HCT116 (cell line): Measurements from ENCODE around the gene ZEB1. TPM values are rescaled to one million over a fixed set of nuclear protein-coding genes. Genes with fewer than 3 reads are reported as not detected.

ENCODE experiments used
- ATAC-seq: fragments of 200-7000 bp; cut with Tn5 transposase; 2 replicates; pipeline ENCODE4 v1.9.1; 2020; ENCODE audit warnings: mild to moderate bottlenecking, moderate library complexity
- BruUV-seq: library from RNA; stranded (reverse); fragments of 400-500 nt; replicated peaks from 2 replicates; lab custom pipeline; 2021; lab: Mats Ljungman, UMichigan
- CTCF ChIA-PET: fragments of 300-600 bp; sonication (Branson Sonifier 250); formaldehyde crosslinking; loops from one replicate; lab custom pipeline; 2021; ENCODE audit warnings: antibody characterized with exemption; lab: Charles Lee
- POLR2A ChIA-PET: fragments of 300-600, 350-600 bp; sonication (Branson Sonifier 250); formaldehyde crosslinking; loops from one replicate; lab custom pipeline; 2021; ENCODE audit warnings: antibody characterized with exemption; lab: Charles Lee
- RAD21 ChIA-PET, 2 experiments: fragments of 300-600 bp; sonication (Branson Sonifier 250); formaldehyde crosslinking; loops; one replicate each; lab custom pipeline; 2023; ENCODE audit warnings: low total read pairs in 2 of 2; ENCODE audit not compliant: uncharacterized antibody in 2 of 2, unreplicated experiment in 2 of 2, low non-redundant PET in 1 of 2; lab: Charles Lee
- DNase-seq: peaks from one replicate; pipeline ENCODE4 v3.0.0-alpha.2; 2010; ENCODE audit warnings: low read depth, low spot score
- H2AFZ ChIP-seq: fragments of 200-600 bp; shearing (Covaris generic), sonication (generic); 2 replicates; pipeline ENCODE4 v1.6.1; 2017; ENCODE audit warnings: low read depth, mixed run types, mixed read lengths, antibody characterized with exemption, low read length; ENCODE audit not compliant: poor library complexity, severe bottlenecking
- H3K27ac ChIP-seq: 2 replicates; pipeline ENCODE4 v1.5.1; 2012; ENCODE audit warnings: low read depth, low read length
- H3K27me3 ChIP-seq: fragments of 200-600 bp; sonication (generic); 2 replicates; pipeline ENCODE4 v1.6.1; 2016; ENCODE audit warnings: mixed run types, low read length, mixed read lengths; ENCODE audit not compliant: insufficient read depth
- H3K36me3 ChIP-seq, 2 experiments: fragments of 200-500 bp in 1 of 2; fragments of 200-600 bp in 1 of 2; sonication (Bioruptor generic) in 1 of 2; sonication (generic) in 1 of 2; 2 replicates each; pipeline versions ENCODE4 v1.5.1 to v1.6.1; 2014 to 2016; ENCODE audit warnings: low read length in 2 of 2, inconsistent platforms in 1 of 2, mixed read lengths in 1 of 2, mixed run types in 1 of 2; ENCODE audit not compliant: insufficient read depth in 2 of 2, control insufficient read depth in 1 of 2
- H3K4me1 ChIP-seq, 2 experiments: fragments of 200-600 bp in 1 of 2; sonication (generic) in 1 of 2; 2 replicates each; pipeline versions ENCODE4 v1.5.1 to v1.6.1; 2012 to 2017; ENCODE audit warnings: low read length in 2 of 2, inconsistent platforms in 1 of 2, mild to moderate bottlenecking in 1 of 2, mixed read lengths in 1 of 2, mixed run types in 1 of 2, moderate library complexity in 1 of 2; ENCODE audit not compliant: insufficient read depth in 2 of 2, control insufficient read depth in 1 of 2
- H3K4me2 ChIP-seq: fragments of 200-600 bp; sonication (generic); 2 replicates; pipeline ENCODE4 v1.6.1; 2017; ENCODE audit warnings: mixed run types, low read length, mixed read lengths
- H3K4me3 ChIP-seq, 2 experiments: fragments of 200-600 bp in 1 of 2; sonication (generic) in 1 of 2; replicated peaks in 1 of 2; 2 replicates each; pipeline ENCODE4 v1.5.1; 2011 to 2016; ENCODE audit warnings: low read length in 2 of 2, control low read depth in 1 of 2, low read depth in 1 of 2, mild to moderate bottlenecking in 1 of 2, mixed read lengths in 1 of 2, mixed run types in 1 of 2
- H3K79me2 ChIP-seq: fragments of 200-600 bp; sonication (generic); 2 replicates; pipeline ENCODE4 v1.6.1; 2017; ENCODE audit warnings: mild to moderate bottlenecking, mixed run types, low read length, moderate library complexity, mixed read lengths; ENCODE audit not compliant: insufficient read depth
- H3K9ac ChIP-seq: fragments of 200-600 bp; sonication (generic); 2 replicates; pipeline ENCODE4 v1.6.1; 2016; ENCODE audit warnings: low read length, mixed read lengths
- H3K9me2 ChIP-seq: fragments of 200-600 bp; sonication (generic), shearing (Covaris generic); 2 replicates; pipeline ENCODE4 v1.6.1; 2017; ENCODE audit warnings: mixed run types, mild to moderate bottlenecking, moderate library complexity; ENCODE audit not compliant: insufficient read depth
- H3K9me3 ChIP-seq, 2 experiments: fragments of 200-500 bp in 1 of 2; fragments of 200-600 bp in 1 of 2; sonication (Bioruptor generic) in 1 of 2; sonication (generic) in 1 of 2; 2 replicates each; pipeline ENCODE4 v1.6.1; 2014 to 2017; ENCODE audit warnings: low read length in 2 of 2, mixed read lengths in 2 of 2, inconsistent platforms in 1 of 2, low read depth in 1 of 2, mild to moderate bottlenecking in 1 of 2, mixed run types in 1 of 2, moderate library complexity in 1 of 2; ENCODE audit not compliant: control insufficient read depth in 1 of 2, insufficient read depth in 1 of 2
- H4K20me1 ChIP-seq: fragments of 200-600 bp; sonication (generic), shearing (Covaris generic); 2 replicates; pipeline ENCODE4 v1.6.1; 2017; ENCODE audit warnings: mixed run types, mild to moderate bottlenecking, moderate library complexity; ENCODE audit not compliant: insufficient read depth
- CBX3 ChIP-seq: IDR thresholded peaks from 2 replicates; pipeline ENCODE4 v1.6.1; 2012; ENCODE audit warnings: low read depth
- CEBPB ChIP-seq: IDR thresholded peaks from 2 replicates; pipeline ENCODE4 v1.6.1; 2012; ENCODE audit warnings: low read depth
- EGR1 ChIP-seq: IDR thresholded peaks from 2 replicates; pipeline ENCODE4 v1.6.1; 2012; ENCODE audit warnings: low read depth
- EZH2 ChIP-seq: fragments of 200-600 bp; sonication (generic); IDR thresholded peaks from 2 replicates; pipeline ENCODE4 v1.6.1; 2017; ENCODE audit warnings: antibody characterized with exemption, mixed run types
- FOSL1 ChIP-seq: IDR thresholded peaks from 2 replicates; pipeline ENCODE4 v1.6.1; 2012; ENCODE audit warnings: low read depth
- POLR2A ChIP-seq: IDR thresholded peaks from 2 replicates; pipeline ENCODE4 v1.7.0; 2011; ENCODE audit warnings: borderline replicate concordance; ENCODE audit not compliant: insufficient read depth, insufficient read length; ENCODE audit errors: extremely low read depth
- POLR2AphosphoS5 ChIP-seq: IDR thresholded peaks from 2 replicates; pipeline ENCODE4 v1.6.1; 2011; ENCODE audit warnings: mild to moderate bottlenecking, low read depth, low read length, moderate library complexity
- RAD21 ChIP-seq: IDR thresholded peaks from 2 replicates; pipeline ENCODE4 v1.6.1; 2012; ENCODE audit warnings: low read depth, mild to moderate bottlenecking
- SIN3A ChIP-seq: IDR thresholded peaks from 2 replicates; pipeline ENCODE4 v1.6.1; 2012; ENCODE audit warnings: low read depth
- SP1 ChIP-seq: IDR thresholded peaks from 2 replicates; pipeline ENCODE4 v1.6.1; 2012; ENCODE audit warnings: low read depth
- SRF ChIP-seq: IDR thresholded peaks from 2 replicates; pipeline ENCODE4 v1.6.1; 2012; ENCODE audit warnings: low read depth
- TCF7L2 ChIP-seq: IDR thresholded peaks from 2 replicates; pipeline ENCODE4 v1.7.0; 2011; ENCODE audit warnings: borderline replicate concordance, inconsistent platforms; ENCODE audit not compliant: insufficient read depth, insufficient read length; ENCODE audit errors: extremely low read depth
- YY1 ChIP-seq: IDR thresholded peaks from 2 replicates; pipeline ENCODE4 v1.6.1; 2011; ENCODE audit warnings: low read length, low read depth, moderate library complexity, mild to moderate bottlenecking; ENCODE audit not compliant: insufficient replicate concordance; ENCODE audit errors: extremely low read depth
- ZFX ChIP-seq: fragments of 450-650 bp; IDR thresholded peaks from 2 replicates; pipeline ENCODE4 v1.6.1; 2017
- intact Hi-C: fragments of 100-400 bp; cut with micrococcal nuclease; formaldehyde crosslinking; loops from 2 replicates; pipeline ENCODE4 v1.10.0; 2022
- total RNA-seq: library from RNA; stranded (reverse); gene quantifications from one replicate; pipeline ENCODE4 v1.2.1, GENCODE V29; 2021; ENCODE audit not compliant: unreplicated experiment
- TF ChIP-seq, protein P1 (sequence below): IDR thresholded peaks from 2 replicates; pipeline ENCODE4 v1.6.1; 2011; ENCODE audit warnings: mild to moderate bottlenecking, low read length, moderate library complexity; ENCODE audit not compliant: insufficient replicate concordance; ENCODE audit errors: extremely low read depth
- TF ChIP-seq, protein P2 (sequence below): IDR thresholded peaks from 2 replicates; pipeline ENCODE4 v1.6.1; 2012; ENCODE audit warnings: low read depth
- TF ChIP-seq, protein P3 (sequence below): IDR thresholded peaks from 2 replicates; pipeline ENCODE4 v1.6.1; 2012
- TF ChIP-seq, protein P4 (sequence below): IDR thresholded peaks from 2 replicates; pipeline ENCODE4 v1.6.1; 2012

Gene ZEB1
- total RNA-seq, 1 experiment from 2014 or later = 3.4 TPM

DNA sequence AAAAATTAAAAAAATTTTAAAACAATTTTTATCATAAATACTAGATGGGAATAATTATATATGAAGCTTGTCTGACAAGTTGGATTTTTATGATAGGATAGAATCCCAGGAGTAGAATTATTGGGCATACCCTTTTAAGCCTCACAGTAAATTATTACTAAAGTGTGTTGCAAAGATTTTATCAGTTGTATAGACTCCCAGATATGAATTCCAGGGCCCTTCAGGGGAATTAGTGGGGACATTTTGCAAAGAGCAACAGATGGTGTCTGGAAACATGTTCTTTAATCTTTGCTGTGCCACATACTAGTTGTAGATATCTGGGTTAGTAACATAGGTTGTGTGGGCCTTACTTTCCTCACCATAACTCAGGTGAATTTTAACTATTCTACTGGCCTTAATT lies 28.7 kb downstream of the ZEB1 start:
- H3K4me3 ChIP-seq = no peak overlapping the region
- RAD21 ChIA-PET = no interaction called here
- POLR2A ChIA-PET = no interaction called here

DNA sequence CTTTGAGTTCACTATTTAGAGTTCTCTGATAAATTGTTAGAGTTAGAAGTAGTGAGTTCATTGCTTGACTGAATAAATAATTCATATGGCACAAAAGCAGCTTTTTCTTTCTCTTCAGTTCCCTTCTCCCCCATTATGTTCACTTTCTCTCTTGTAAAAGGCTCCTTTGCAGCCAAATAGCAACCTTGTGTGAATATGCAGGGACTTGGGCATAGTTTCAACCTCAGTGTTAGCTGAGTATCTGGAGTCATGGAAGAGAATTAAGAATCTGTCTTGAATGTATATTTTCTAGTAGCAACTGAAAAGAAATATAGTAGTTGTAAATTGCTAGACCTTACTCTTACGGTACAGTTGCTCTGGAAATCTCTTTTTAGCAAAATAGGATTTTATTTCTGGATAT lies 31.9 kb downstream of the ZEB1 start:
- DNase-seq (no peak), ATAC-seq (no peak)
- RAD21 ChIA-PET = no interaction called here
- Histone ChIP-seq H3K9me3 (no peaks in the 10 kb centered on the region), H3K27me3 (no peaks in the 10 kb centered on the region), H3K79me2 (no peaks in the 10 kb centered on the region), H3K9ac (no peak overlapping the region), H2AFZ (no peak overlapping the region), H4K20me1 (no peaks in the 10 kb centered on the region), H3K27ac (no peak overlapping the region), H3K36me3 (no peaks in the 10 kb centered on the region), H3K4me1 (peaks cover 13% of the 10 kb centered on the region in 2 experiments), H3K9me2 (no peaks in the 10 kb centered on the region; the same call in 1 of the 2 replicates), H3K4me2 (no peak overlapping the region), H3K4me3 (no peak overlapping the region)
- BruUV-seq = no TSS peak
- POLR2A ChIA-PET = no interaction called here
- intact Hi-C loops = no loop called here
- CTCF ChIA-PET = no interaction called here
- TF ChIP-seq POLR2A (no peak), TCF7L2 (no peak), FOSL1 (no peak), YY1 (no peak), SP1 (no peak), EGR1 (no peak), SRF (no peak), CEBPB (no peak), SIN3A (no peak), CBX3 (no peak), RAD21 (no peak), ZFX (no peak)
- TF ChIP-seq, protein P1, sequence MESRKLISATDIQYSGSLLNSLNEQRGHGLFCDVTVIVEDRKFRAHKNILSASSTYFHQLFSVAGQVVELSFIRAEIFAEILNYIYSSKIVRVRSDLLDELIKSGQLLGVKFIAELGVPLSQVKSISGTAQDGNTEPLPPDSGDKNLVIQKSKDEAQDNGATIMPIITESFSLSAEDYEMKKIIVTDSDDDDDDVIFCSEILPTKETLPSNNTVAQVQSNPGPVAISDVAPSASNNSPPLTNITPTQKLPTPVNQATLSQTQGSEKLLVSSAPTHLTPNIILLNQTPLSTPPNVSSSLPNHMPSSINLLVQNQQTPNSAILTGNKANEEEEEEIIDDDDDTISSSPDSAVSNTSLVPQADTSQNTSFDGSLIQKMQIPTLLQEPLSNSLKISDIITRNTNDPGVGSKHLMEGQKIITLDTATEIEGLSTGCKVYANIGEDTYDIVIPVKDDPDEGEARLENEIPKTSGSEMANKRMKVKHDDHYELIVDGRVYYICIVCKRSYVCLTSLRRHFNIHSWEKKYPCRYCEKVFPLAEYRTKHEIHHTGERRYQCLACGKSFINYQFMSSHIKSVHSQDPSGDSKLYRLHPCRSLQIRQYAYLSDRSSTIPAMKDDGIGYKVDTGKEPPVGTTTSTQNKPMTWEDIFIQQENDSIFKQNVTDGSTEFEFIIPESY = no peak
- TF ChIP-seq, protein P2, sequence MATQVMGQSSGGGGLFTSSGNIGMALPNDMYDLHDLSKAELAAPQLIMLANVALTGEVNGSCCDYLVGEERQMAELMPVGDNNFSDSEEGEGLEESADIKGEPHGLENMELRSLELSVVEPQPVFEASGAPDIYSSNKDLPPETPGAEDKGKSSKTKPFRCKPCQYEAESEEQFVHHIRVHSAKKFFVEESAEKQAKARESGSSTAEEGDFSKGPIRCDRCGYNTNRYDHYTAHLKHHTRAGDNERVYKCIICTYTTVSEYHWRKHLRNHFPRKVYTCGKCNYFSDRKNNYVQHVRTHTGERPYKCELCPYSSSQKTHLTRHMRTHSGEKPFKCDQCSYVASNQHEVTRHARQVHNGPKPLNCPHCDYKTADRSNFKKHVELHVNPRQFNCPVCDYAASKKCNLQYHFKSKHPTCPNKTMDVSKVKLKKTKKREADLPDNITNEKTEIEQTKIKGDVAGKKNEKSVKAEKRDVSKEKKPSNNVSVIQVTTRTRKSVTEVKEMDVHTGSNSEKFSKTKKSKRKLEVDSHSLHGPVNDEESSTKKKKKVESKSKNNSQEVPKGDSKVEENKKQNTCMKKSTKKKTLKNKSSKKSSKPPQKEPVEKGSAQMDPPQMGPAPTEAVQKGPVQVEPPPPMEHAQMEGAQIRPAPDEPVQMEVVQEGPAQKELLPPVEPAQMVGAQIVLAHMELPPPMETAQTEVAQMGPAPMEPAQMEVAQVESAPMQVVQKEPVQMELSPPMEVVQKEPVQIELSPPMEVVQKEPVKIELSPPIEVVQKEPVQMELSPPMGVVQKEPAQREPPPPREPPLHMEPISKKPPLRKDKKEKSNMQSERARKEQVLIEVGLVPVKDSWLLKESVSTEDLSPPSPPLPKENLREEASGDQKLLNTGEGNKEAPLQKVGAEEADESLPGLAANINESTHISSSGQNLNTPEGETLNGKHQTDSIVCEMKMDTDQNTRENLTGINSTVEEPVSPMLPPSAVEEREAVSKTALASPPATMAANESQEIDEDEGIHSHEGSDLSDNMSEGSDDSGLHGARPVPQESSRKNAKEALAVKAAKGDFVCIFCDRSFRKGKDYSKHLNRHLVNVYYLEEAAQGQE = no peak
- TF ChIP-seq, protein P3, sequence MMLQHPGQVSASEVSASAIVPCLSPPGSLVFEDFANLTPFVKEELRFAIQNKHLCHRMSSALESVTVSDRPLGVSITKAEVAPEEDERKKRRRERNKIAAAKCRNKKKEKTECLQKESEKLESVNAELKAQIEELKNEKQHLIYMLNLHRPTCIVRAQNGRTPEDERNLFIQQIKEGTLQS = no peak

More for the DNA sequence above, 28.7 kb downstream of the ZEB1 start:
- no peaks in the 10 kb centered on the region for H3K27me3 ChIP-seq
- ATAC-seq = no peak
- H3K36me3 ChIP-seq = no peaks in the 10 kb centered on the region
- no peak overlapping the region for H2AFZ ChIP-seq
- no peak overlapping the region for H3K27ac ChIP-seq
- H3K9me3 ChIP-seq = no peaks in the 10 kb centered on the region
- CTCF ChIA-PET = no interaction called here
- intact Hi-C loops = no loop called here
- no peaks in the 10 kb centered on the region for H4K20me1 ChIP-seq
- H3K9ac ChIP-seq = no peak overlapping the region
- no peak for TF ChIP-seq EZH2
- no peak for TF ChIP-seq ZFX
- TF ChIP-seq CBX3 = no peak
- TF ChIP-seq, protein P4, sequence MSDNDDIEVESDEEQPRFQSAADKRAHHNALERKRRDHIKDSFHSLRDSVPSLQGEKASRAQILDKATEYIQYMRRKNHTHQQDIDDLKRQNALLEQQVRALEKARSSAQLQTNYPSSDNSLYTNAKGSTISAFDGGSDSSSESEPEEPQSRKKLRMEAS = no peak
- TF ChIP-seq POLR2AphosphoS5 = no peak
- TF ChIP-seq, all 23 proteins: peak for 0
- Histone ChIP-seq H3K9me2 (no peaks in the 10 kb centered on the region; the same call in 1 of the 2 replicates), H3K79me2 (no peaks in the 10 kb centered on the region), H3K4me1 (no peaks in the 10 kb centered on the region), H3K4me2 (no peak overlapping the region)
- DNase-seq = no peak
- no TSS peak for BruUV-seq
